ENCODE data around the gene KLHL18. TPM values are rescaled to one million over a fixed set of nuclear protein-coding genes. Genes with fewer than 3 reads are reported as not detected.
"Not testable (repeated sequence)": the region's sequence is repeated elsewhere in the genome, so short reads cannot be mapped to it uniquely, and the experiment has no call there.

Gene KLHL18
- 10 to 100 TPM in 4 of 5 donors, 1 to 10 TPM in 1; 9.0 to 14.1 (median 13.3) TPM for polyA plus RNA-seq (ENCODE audit: insufficient read depth in 1 of 5, insufficient read length in 5 of 5, low replicate concordance in 1 of 5)
- long read RNA-seq, donor 1, partial matches to known transcripts: 0 of 4 reads
- long read RNA-seq, donor 1, other reads (novel, unspliced or antisense): 0 of 4 reads
- long read RNA-seq, donor 2, full-length matches to known transcripts: 3 of 3 reads
- long read RNA-seq, donor 2, partial matches to known transcripts: 0 of 3 reads
- long read RNA-seq, donor 2, other reads (novel, unspliced or antisense): 0 of 3 reads
- long read RNA-seq, donor 3, full-length matches to known transcripts: 2 of 2 reads
- long read RNA-seq, donor 3, partial matches to known transcripts: 0 of 2 reads
- long read RNA-seq, donor 3, other reads (novel, unspliced or antisense): 0 of 2 reads
- long read RNA-seq, donor 4, full-length matches to known transcripts: 2 of 2 reads
- long read RNA-seq, donor 4, partial matches to known transcripts: 0 of 2 reads
- long read RNA-seq, donor 4, other reads (novel, unspliced or antisense): 0 of 2 reads
- long read RNA-seq, donor 5, full-length matches to known transcripts: 6 of 16 reads
- long read RNA-seq, donor 5, partial matches to known transcripts: 10 of 16 reads
- long read RNA-seq, donor 5, other reads (novel, unspliced or antisense): 0 of 16 reads
- long read RNA-seq, donor 6, full-length matches to known transcripts: 4 of 4 reads
- long read RNA-seq, donor 6, partial matches to known transcripts: 0 of 4 reads
- long read RNA-seq, donor 6, other reads (novel, unspliced or antisense): 0 of 4 reads
- long read RNA-seq, donor 7, full-length matches to known transcripts: 3 of 3 reads
- long read RNA-seq, donor 7, partial matches to known transcripts: 0 of 3 reads
- long read RNA-seq, donor 7, other reads (novel, unspliced or antisense): 0 of 3 reads
- long read RNA-seq, donor 8, full-length matches to known transcripts: 1 of 1 reads
- long read RNA-seq, donor 8, partial matches to known transcripts: 0 of 1 reads
- long read RNA-seq, donor 8, other reads (novel, unspliced or antisense): 0 of 1 reads

DNA sequence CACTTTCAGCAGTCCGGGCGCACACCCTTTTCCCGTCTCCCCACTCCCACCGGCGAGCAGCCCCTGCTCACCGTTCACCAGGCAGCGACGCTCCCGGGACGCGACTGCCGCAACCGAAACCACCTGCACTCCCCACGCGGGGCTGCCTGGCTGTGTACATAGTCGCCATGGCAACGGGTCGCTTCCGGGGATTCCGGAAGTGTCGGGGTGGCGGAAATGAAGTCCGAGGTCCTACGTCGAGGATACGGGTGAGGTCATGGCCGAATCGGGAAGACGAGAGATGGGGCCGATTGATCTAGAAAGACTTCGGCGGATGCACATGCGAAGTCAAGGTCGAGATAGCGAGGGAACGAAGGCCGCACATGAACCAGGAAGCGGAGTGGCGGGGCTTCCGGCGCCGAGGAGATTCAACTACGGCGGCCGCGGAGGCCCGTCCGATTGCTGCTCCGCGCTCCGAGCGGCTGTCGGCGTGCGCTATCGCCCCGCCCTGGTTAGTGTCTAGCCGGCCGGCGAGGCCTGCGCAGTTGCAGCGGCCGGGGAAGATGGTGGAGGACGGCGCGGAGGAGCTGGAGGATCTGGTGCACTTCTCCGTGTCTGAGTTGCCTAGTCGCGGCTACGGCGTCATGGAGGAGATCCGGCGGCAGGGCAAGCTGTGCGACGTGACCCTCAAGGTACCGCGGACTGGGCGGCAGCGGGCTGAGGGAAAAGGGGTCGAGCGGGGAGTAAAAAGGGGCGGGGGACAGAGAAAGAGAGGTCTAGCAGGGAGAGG, at the start of gene KLHL18, which contains the start of gene KIF9:
Gene KLHL18 (plus strand): TSS at position 521 of the 769 bp plus-strand sequence. CDS start 22 bp downstream, at position 543.
Gene KIF9 (minus strand): TSS at position 376 of the 769 bp plus-strand sequence. CDS start 5,425 bp downstream, outside the sequence.
- DNase-seq: peak; percentile 98

DNA sequence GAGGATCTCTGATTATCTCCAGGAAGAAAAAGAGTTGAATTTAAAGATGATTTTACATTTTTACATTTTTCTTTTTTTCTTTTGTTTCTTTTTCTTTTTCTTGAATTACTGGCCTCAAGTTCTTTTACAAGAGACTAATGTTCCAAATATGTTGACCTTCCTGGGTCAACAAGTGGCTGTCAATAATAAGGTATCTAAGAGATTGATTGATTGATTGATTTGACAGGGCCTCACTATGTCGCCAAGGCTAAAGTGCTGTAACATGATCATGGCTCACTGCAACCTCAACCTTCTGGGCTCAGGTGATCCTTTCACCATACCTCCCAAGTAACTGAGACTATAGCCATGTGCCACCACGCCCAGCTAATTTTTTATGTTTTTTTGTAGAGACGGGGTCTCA, 44.7 kb upstream of the KLHL18 start:
- no peak for DNase-seq

DNA sequence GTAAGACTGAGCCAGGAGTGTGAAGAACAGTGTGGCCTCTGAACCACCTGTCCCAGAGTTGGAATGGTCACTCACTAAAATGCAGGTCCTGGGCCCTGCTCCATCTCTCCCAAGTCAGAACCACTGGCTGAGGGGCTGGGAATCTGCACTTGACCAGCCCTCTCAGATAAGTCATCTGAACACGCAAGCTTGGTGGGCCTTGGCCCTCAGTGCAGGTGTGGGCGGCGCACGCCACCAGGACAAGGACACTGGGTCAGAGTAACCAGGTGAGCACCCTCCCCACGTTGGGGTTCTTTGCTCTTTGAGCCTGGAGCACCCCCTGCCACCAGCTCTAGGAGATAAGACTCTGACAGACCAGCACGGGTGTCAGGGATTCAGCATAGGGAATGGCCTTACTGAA, 42.8 kb upstream of the KLHL18 start:
- no peak for DNase-seq

GRCh38 chr3:47243419-47244147, 39.2 kb upstream of the KLHL18 start:
- DNase-seq: no peak

GRCh38 chr3:47244531-47245100, 38.1 kb upstream of the KLHL18 start:
- DNase-seq: no peak

DNA sequence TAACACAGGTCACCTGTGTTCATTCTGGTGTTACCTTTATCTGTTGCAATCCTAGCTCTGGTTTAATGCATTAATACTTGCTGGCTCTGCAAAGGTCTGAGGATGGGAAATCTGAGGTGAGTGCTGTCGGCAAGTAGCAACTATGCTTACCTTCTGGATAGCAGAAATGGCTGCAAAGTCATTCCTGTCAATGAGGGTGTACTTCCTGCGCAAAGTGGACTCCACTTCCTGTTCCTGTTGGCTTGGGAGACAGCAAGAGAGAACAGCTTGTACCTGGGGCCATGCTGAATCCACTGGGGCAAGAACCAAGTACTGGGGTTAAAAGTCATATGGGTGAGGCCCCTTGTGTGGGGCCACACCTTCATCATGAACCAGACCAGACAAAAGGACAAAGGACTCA, 37.5 kb upstream of the KLHL18 start:
- no peak for DNase-seq

DNA sequence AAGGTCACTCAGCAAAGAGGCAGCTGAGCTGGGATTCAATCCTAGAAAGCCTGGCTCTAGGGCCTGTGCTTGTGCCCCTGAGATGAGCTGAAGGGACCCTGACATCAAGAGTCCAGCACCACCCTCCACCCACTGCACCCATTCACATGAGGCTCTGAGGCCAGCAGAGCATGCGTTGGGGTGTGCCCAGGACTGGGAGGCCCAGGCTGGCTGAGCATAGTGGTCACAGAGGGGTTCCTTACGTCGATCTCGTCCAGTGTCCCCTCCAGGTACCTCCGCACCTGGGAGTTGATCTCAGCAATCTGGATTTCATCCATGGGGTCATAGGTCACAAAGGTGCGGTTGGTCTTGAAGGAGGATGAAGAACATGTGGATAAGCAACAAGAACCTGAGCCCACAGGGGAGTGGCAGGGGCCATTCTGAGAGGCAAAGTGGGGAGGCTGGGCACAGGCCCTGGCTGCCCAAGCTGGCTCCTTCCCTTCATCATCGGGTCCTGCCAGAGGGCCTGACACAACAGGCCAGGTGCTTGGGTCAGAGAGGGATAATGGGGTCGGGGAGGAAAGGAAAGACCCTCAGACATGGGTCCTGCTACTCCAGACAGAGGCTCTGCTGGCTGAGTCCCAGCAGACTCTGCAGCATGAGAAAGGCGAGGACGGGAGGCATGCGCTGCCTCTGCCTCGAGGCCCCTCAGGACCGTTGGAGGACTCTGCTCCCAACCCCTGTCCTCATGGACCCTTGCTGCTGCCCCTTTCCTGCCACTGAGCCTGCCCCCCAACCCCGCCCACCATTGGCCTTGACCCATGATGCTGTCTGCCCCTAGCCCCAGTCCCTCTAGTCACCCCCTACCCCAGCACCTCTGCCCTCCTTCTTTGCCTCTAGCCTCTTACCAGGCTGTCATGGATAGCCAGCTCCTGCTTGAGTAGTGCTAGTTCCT, 35.3 kb upstream of the KLHL18 start:
- DNase-seq: no peak

DNA sequence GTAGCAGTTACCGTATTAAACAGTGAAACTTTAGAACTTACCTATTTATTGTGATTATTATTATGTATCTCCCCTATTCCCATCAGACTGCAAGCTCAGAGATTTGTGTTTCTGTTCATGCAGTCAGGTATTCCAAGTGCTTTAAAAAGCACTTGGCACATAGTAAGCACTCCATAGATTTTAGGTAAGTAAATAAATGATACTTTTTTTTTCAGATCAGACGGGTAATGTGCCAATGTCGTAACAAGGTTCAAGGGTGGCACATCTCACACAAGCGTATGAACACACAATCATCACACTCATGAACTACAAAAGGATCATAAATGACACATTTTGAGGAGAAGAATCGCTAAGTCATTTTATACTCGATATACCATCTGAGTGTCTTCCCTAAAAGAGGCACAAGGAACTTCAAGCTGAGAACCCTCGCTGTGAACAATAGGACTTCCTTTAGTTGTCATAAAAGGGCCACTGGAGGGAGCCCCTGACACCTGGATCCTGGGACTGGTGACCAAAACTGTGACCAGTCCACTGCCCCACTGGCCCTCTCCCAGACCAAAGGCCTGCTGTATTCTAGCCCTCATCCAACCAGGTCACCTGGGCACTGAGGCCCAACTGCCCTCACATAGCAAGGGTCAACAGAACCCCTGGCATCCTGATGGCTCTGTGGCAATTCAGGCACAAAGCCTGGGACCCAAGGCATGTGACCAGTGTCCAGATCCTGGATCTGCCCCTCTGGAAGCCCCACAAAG, 32.3 kb upstream of the KLHL18 start:
- DNase-seq: peak in 1 of 2 donors; percentile 11

GRCh38 chr3:47251085-47251484, 31.7 kb upstream of the KLHL18 start:
- not testable (repeated sequence) for DNase-seq

GRCh38 chr3:47251689-47252088, 31.1 kb upstream of the KLHL18 start:
- DNase-seq: no peak

DNA sequence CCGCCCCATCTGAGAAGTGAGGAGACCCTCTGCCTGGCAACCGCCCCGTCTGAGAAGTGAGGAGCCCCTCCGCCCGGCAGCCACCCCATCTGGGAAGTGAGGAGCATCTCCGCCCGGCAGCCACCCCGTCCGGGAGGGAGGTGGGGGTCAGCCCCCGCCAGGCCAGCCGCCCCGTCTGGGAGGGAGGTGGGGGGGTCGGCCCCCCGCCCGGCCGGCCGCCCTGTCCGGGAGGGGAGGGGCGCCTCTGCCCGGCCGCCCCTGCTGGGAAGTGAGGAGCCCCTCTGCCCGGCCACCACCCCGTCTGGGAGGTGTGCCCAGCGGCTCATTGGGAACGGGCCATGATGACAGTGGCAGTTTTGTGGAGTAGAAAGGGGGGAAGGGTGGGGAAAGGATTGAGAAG, 26.4 kb upstream of the KLHL18 start:
- DNase-seq: not testable (repeated sequence)

DNA sequence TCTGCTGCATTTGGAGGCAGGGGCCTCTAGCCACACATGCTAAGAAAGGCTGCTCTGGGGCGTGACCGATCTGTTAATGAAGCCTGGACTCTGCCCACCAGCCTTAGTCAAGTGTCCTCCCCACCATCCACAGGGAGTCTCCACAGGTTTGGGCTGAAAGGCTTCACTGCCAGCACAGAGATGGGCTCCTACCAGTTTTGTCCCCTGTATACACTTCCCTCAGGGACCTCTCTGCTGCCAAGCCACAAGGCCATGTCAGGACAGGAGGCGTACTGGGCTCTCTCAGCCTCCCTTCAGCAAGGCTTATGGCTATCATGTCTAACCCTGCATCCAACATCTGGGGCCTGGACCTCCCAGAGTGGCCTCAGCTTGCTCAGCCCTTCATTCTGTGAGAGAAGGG, 23.6 kb upstream of the KLHL18 start:
- DNase-seq: no peak

DNA sequence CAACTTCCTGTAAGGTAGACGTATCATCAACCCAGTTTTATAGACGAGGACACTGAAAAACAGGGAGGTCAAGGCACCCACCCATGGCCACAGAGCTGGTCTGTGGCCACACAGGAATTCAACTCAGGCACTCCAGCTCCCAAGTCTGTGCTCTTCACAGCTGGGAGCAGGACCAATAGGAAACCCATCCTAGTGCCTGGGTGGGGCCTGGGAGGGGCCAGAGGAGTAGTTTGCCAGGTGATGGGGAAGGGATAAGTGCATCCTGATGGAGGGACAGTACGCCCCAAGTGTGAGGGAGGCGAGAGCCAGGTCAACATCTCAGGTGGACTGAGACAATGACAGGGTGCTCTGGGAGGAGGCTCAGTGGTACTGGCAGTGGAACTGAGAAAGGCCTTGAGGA, 22.1 kb upstream of the KLHL18 start:
- DNase-seq: no peak

- DNase-seq: no peak
Measured at GRCh38 chr3:47261301-47261700, 21.4 kb upstream of the KLHL18 start.

- no peak for DNase-seq
Measured at GRCh38 chr3:47265008-47265407, 17.7 kb upstream of the KLHL18 start.

GRCh38 chr3:47265725-47266428, 16.9 kb upstream of the KLHL18 start:
- no peak for DNase-seq

- DNase-seq: peak in 1 of 2 donors; percentile 9
Measured at GRCh38 chr3:47266709-47267489, 15.8 kb upstream of the KLHL18 start.
